Measurements from ENCODE around the gene GSK3B.

DNA sequence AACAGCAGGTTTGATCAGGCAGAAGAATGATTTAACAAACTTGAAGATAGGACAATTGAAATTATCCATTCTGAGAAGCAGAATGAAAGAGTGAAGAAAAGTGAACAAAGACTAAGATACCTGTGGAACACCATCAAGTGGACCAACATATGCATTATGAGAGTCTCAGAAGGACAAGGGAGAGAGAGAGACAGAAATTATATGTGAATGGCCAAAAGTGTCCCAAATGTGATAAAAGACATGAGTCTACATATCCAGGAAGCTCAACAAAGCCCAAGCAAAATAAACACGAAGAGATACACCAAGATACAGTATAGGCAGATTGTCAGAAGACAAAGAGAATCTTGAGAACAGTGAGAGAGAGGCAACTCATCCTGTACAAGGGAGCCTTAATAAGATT is 317.9 kb downstream of the GSK3B start:
- TF ChIP-seq, protein P1, sequence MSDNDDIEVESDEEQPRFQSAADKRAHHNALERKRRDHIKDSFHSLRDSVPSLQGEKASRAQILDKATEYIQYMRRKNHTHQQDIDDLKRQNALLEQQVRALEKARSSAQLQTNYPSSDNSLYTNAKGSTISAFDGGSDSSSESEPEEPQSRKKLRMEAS (IDR thresholded peaks at IDR 0.05; ENCODE audit: insufficient read depth, insufficient read length), result no peak
- TF ChIP-seq, protein P2, sequence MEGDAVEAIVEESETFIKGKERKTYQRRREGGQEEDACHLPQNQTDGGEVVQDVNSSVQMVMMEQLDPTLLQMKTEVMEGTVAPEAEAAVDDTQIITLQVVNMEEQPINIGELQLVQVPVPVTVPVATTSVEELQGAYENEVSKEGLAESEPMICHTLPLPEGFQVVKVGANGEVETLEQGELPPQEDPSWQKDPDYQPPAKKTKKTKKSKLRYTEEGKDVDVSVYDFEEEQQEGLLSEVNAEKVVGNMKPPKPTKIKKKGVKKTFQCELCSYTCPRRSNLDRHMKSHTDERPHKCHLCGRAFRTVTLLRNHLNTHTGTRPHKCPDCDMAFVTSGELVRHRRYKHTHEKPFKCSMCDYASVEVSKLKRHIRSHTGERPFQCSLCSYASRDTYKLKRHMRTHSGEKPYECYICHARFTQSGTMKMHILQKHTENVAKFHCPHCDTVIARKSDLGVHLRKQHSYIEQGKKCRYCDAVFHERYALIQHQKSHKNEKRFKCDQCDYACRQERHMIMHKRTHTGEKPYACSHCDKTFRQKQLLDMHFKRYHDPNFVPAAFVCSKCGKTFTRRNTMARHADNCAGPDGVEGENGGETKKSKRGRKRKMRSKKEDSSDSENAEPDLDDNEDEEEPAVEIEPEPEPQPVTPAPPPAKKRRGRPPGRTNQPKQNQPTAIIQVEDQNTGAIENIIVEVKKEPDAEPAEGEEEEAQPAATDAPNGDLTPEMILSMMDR (IDR thresholded peaks at IDR 0.05; ENCODE audit: extremely low read depth in 1 of 2, insufficient read depth in 1 of 2, low read depth in 1 of 2, low read length in 2 of 2), result no peak
- TF ChIP-seq POLR2AphosphoS5 (IDR thresholded peaks at IDR 0.05; ENCODE audit: insufficient read depth, low read depth, low read length), result no peak
- no peak for TF ChIP-seq GATA2 (IDR thresholded peaks at IDR 0.05; ENCODE audit: insufficient read depth, insufficient read length, low read depth, low read length)
- TF ChIP-seq POLR2A (IDR thresholded peaks at IDR 0.05; ENCODE audit: low read depth, low read length), result no peak
- TF ChIP-seq MYC (IDR thresholded peaks at IDR 0.05; ENCODE audit: low read depth, low read length), result no peak
